H1 (cell line): ENCODE measurements around the gene DNAH8.

ENCODE experiments used
- CEBPB ChIP-seq: IDR thresholded peaks from 2 replicates; pipeline ENCODE4 v1.6.1; 2012; ENCODE audit warnings: low read depth, low read length
- CTCF ChIP-seq, 3 experiments: IDR thresholded peaks; 1 replicate in 2 of 3; 2 replicates in 1 of 3; pipeline versions ENCODE4 v1.5.1 to v1.6.1; 2011; ENCODE audit warnings: low read length in 3 of 3, mild to moderate bottlenecking in 3 of 3, inconsistent platforms in 2 of 3, low read depth in 1 of 3, moderate library complexity in 1 of 3; ENCODE audit not compliant: insufficient read depth in 1 of 3; ENCODE audit errors: control extremely low read depth in 1 of 3
- EGR1 ChIP-seq: IDR thresholded peaks from 2 replicates; pipeline ENCODE4 v1.6.1; 2011; ENCODE audit warnings: low read depth, low read length, borderline replicate concordance
- EP300 ChIP-seq, 2 experiments: IDR thresholded peaks; 1 replicate in 1 of 2; 2 replicates in 1 of 2; pipeline ENCODE4 v1.6.1; 2011 to 2012; ENCODE audit warnings: low read depth in 2 of 2, low read length in 2 of 2, mild to moderate bottlenecking in 2 of 2, borderline replicate concordance in 1 of 2, inconsistent platforms in 1 of 2, moderate library complexity in 1 of 2
- EZH2 ChIP-seq: fragments of 200-600 bp; sonication (generic); IDR thresholded peaks from 2 replicates; pipeline ENCODE4 v1.7.1; 2012; ENCODE audit warnings: low read depth, mild to moderate bottlenecking, moderate library complexity, low read length, inconsistent platforms; ENCODE audit not compliant: severe bottlenecking
- RAD21 ChIP-seq, 2 experiments: IDR thresholded peaks in 1 of 2; conservative IDR thresholded peaks in 1 of 2; 2 replicates each; pipeline ENCODE4 v1.6.1; 2011; ENCODE audit warnings: low read depth in 2 of 2, low read length in 2 of 2, improper control_type of control experiment in 1 of 2, inconsistent platforms in 1 of 2, mild to moderate bottlenecking in 1 of 2, moderate library complexity in 1 of 2
- TAF1 ChIP-seq: IDR thresholded peaks from 2 replicates; pipeline ENCODE4 v1.6.1; 2011; ENCODE audit warnings: mild to moderate bottlenecking, low read depth, low read length
- YY1 ChIP-seq: IDR thresholded peaks from 2 replicates; pipeline ENCODE4 v1.6.1; 2011; ENCODE audit warnings: low read depth, mild to moderate bottlenecking, low read length

GRCh38 chr6:38776515-38776914 lies 61.4 kb downstream of the DNAH8 start:
- no peak for TF ChIP-seq EZH2
- no peak for TF ChIP-seq EP300 (IDR thresholded peaks at IDR 0.05; ENCODE audit: borderline replicate concordance in 1 of 2, low read depth in 2 of 2, low read length in 2 of 2)
- TF ChIP-seq CEBPB, result no peak
- TF ChIP-seq TAF1, result no peak
- no peak for TF ChIP-seq CTCF (IDR thresholded peaks at IDR 0.05; ENCODE audit: control extremely low read depth in 1 of 3, insufficient read depth in 1 of 3, low read depth in 1 of 3, low read length in 3 of 3)
- no peak for TF ChIP-seq YY1
- TF ChIP-seq RAD21 (IDR thresholded peaks at IDR 0.05 in 1 of 2, conservative IDR thresholded peaks at IDR 0.05 in 1 of 2; ENCODE audit: low read depth in 2 of 2, low read length in 2 of 2), result no peak
- TF ChIP-seq EGR1, result no peak
